ENCODE data around the gene FAHD2B.
"Not testable (repeated sequence)": the region's sequence is repeated elsewhere in the genome, so short reads cannot be mapped to it uniquely, and the experiment has no call there.

The FAHD2B gene

DNA sequence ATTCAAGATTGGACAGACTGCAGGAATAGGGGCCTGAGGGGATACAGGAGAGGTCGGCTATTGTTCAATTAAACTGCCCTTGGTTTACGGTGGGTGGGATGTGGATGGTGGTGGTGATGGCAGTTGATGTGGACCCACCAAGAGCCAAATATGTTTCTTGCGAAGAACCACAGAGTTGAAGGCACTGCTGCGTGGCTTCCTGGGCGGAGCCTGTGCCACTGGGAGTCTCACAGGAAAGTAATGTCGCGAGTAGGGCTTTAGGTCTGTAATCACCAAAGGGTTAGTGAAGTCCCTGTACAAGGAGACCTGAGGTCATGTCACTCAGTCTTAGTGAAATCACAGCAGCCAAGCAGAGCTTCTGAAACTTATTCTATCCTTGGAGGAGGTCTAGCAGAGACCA is 46.2 kb downstream of the FAHD2B start:
- H3K9me3 ChIP-seq; DNase-seq (ENCODE audit: low spot score in 2 of 2); in situ Hi-C loops (cut with MboI; ENCODE audit: low sequenced_read_pairs); H3K27me3 ChIP-seq (ENCODE audit: low read depth); H3K4me1 ChIP-seq; H3K36me3 ChIP-seq (replicated peaks); H3K4me3 ChIP-seq: not testable (repeated sequence)

DNA sequence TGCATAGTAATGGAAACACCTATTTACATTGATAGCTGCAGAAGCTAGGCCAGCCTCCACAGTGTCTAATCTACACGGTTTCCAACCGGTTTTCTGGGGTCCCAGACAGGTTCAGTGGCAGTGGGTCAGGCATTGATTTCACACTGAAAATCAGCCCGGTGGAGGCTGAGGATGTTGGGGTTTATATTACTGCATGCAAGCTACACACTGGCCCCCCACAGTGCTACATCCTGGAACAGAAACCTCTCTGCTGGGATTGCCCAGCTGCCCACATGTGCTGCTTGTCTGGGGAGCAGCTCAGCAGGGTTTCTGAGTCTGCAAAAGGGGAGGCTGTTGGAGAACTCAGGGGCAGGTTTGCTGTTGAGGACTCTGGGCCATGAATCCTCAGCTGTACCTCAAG is 48.0 kb downstream of the FAHD2B start:
- H3K4me1 ChIP-seq; H3K27me3 ChIP-seq (ENCODE audit: low read depth); DNase-seq (ENCODE audit: low spot score in 2 of 2); H3K4me3 ChIP-seq; H3K36me3 ChIP-seq (replicated peaks); in situ Hi-C loops (cut with MboI; ENCODE audit: low sequenced_read_pairs); H3K9me3 ChIP-seq: not testable (repeated sequence)

DNA sequence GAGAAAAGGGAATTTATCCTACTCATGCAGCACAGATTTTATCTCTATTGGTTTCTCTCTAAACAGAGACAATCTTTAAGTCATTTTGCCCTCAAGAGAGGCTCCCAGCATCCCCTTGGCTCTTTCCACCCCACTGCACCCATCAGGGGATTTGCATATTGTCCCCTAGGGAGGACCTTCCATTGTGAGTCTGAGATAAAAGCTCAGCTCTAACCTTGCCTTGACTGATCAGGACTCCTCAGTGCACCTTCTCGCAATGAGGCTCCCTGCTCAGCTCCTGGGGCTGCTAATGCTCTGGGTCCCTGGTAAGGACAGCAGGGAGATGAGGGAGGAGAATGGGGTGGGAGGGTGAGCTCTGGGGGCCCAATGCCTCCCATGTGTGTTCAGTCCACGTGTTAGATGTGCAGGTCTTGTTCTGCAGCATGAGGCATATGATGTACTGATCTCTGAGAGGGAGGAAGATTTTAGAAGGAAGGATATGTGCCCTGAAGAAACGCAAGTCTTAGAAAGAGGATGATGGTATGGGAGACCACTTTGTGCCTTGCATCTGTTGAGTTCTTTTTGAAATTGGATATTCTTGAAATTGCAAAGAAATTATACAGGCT is 48.7 kb downstream of the FAHD2B start:
- H3K4me1 ChIP-seq; H3K9me3 ChIP-seq; DNase-seq (ENCODE audit: low spot score in 2 of 2); H3K36me3 ChIP-seq (replicated peaks); H3K4me3 ChIP-seq; H3K27me3 ChIP-seq (ENCODE audit: low read depth); in situ Hi-C loops (cut with MboI; ENCODE audit: low sequenced_read_pairs): not testable (repeated sequence)

All from HAP-1 (cell line).